ENCODE data around the gene BUD31.
"Not testable (repeated sequence)": the region's sequence is repeated elsewhere in the genome, so short reads cannot be mapped to it uniquely, and the experiment has no call there.

The BUD31 gene

GRCh38 chr7:99419323-99420021, 10.7 kb downstream of the BUD31 start:
- Histone ChIP-seq H3K9me3 (ENCODE audit: control insufficient read depth, low read length) (no peaks in the 10 kb centered on the region), H3K4me1 (ENCODE audit: control insufficient read depth, insufficient read depth, low read length, poor library complexity, severe bottlenecking) (no peaks in the 10 kb centered on the region), H3K4me3 (ENCODE audit: extremely low read depth, insufficient read depth, low read length, poor library complexity, severe bottlenecking) (no peak overlapping the region), H3K36me3 (ENCODE audit: control insufficient read depth, insufficient read depth, low read length) (peaks cover 81% of the 10 kb centered on the region), H3K27ac (ENCODE audit: low read depth, low read length, severe bottlenecking) (no peak overlapping the region)
- 93% methylated on average over 18 to 25 of the region's 29 CpGs for WGBS, 2 experiments (ENCODE audit: insufficient coverage in 2 of 2)

- no peak overlapping the region for H3K4me3 ChIP-seq (ENCODE audit: extremely low read depth, insufficient read depth, low read length, poor library complexity, severe bottlenecking)
- no peaks in the 10 kb centered on the region for H3K9me3 ChIP-seq (ENCODE audit: control insufficient read depth, low read length)
- 95 to 100% methylated on average over 4 to 5 of the region's 5 CpGs for WGBS, 2 experiments (ENCODE audit: insufficient coverage in 2 of 2)
- H3K27ac ChIP-seq (ENCODE audit: low read depth, low read length, severe bottlenecking): no peak overlapping the region
- no peaks in the 10 kb centered on the region for H3K4me1 ChIP-seq (ENCODE audit: control insufficient read depth, insufficient read depth, low read length, poor library complexity, severe bottlenecking)
- peaks cover 81% of the 10 kb centered on the region for H3K36me3 ChIP-seq (ENCODE audit: control insufficient read depth, insufficient read depth, low read length)
Measured at GRCh38 chr7:99420213-99420612, 11.4 kb downstream of the BUD31 start.

GRCh38 chr7:99420986-99421385, 12.2 kb downstream of the BUD31 start:
- WGBS, 2 experiments (ENCODE audit: insufficient coverage in 2 of 2): 93 to 98% methylated on average over 6 of the region's 7 CpGs
- H3K9me3 ChIP-seq (ENCODE audit: control insufficient read depth, low read length): no peaks in the 10 kb centered on the region
- H3K27ac ChIP-seq (ENCODE audit: low read depth, low read length, severe bottlenecking): no peak overlapping the region
- H3K4me1 ChIP-seq (ENCODE audit: control insufficient read depth, insufficient read depth, low read length, poor library complexity, severe bottlenecking): no peaks in the 10 kb centered on the region
- peaks cover 81% of the 10 kb centered on the region for H3K36me3 ChIP-seq (ENCODE audit: control insufficient read depth, insufficient read depth, low read length)
- H3K4me3 ChIP-seq (ENCODE audit: extremely low read depth, insufficient read depth, low read length, poor library complexity, severe bottlenecking): no peak overlapping the region

GRCh38 chr7:99422186-99422585, 13.4 kb downstream of the BUD31 start:
- no peaks in the 10 kb centered on the region for H3K4me1 ChIP-seq (ENCODE audit: control insufficient read depth, insufficient read depth, low read length, poor library complexity, severe bottlenecking)
- no peak overlapping the region for H3K4me3 ChIP-seq (ENCODE audit: extremely low read depth, insufficient read depth, low read length, poor library complexity, severe bottlenecking)
- H3K9me3 ChIP-seq (ENCODE audit: control insufficient read depth, low read length): no peaks in the 10 kb centered on the region
- WGBS, 2 experiments (ENCODE audit: insufficient coverage in 2 of 2): 93 to 97% methylated on average over 10 of the region's 11 CpGs
- no peak overlapping the region for H3K27ac ChIP-seq (ENCODE audit: low read depth, low read length, severe bottlenecking)
- peaks cover 70% of the 10 kb centered on the region for H3K36me3 ChIP-seq (ENCODE audit: control insufficient read depth, insufficient read depth, low read length)

- H3K27ac ChIP-seq (ENCODE audit: low read depth, low read length, severe bottlenecking): no peak overlapping the region
- no peaks in the 10 kb centered on the region for H3K9me3 ChIP-seq (ENCODE audit: control insufficient read depth, low read length)
- no peaks in the 10 kb centered on the region for H3K4me1 ChIP-seq (ENCODE audit: control insufficient read depth, insufficient read depth, low read length, poor library complexity, severe bottlenecking)
- peaks cover 66% of the 10 kb centered on the region for H3K36me3 ChIP-seq (ENCODE audit: control insufficient read depth, insufficient read depth, low read length)
- no peak overlapping the region for H3K4me3 ChIP-seq (ENCODE audit: extremely low read depth, insufficient read depth, low read length, poor library complexity, severe bottlenecking)
- WGBS, 2 experiments (ENCODE audit: insufficient coverage in 2 of 2): 93 to 95% methylated on average over 4 to 5 of the region's 5 CpGs
Measured at GRCh38 chr7:99422625-99423024, 13.9 kb downstream of the BUD31 start.

- WGBS, 2 experiments (ENCODE audit: insufficient coverage in 2 of 2): 92 to 95% methylated on average over 19 to 24 of the region's 24 CpGs
- no peaks in the 10 kb centered on the region for H3K4me1 ChIP-seq (ENCODE audit: control insufficient read depth, insufficient read depth, low read length, poor library complexity, severe bottlenecking)
- H3K36me3 ChIP-seq (ENCODE audit: control insufficient read depth, insufficient read depth, low read length): peaks cover 62% of the 10 kb centered on the region
- H3K9me3 ChIP-seq (ENCODE audit: control insufficient read depth, low read length): no peaks in the 10 kb centered on the region
- H3K27ac ChIP-seq (ENCODE audit: low read depth, low read length, severe bottlenecking): no peak overlapping the region
- no peak overlapping the region for H3K4me3 ChIP-seq (ENCODE audit: extremely low read depth, insufficient read depth, low read length, poor library complexity, severe bottlenecking)
Measured at GRCh38 chr7:99424932-99425730, 16.4 kb downstream of the BUD31 start.

GRCh38 chr7:99428972-99429566, 20.3 kb downstream of the BUD31 start:
- Histone ChIP-seq H3K9me3 (ENCODE audit: control insufficient read depth, low read length) (no peaks in the 10 kb centered on the region), H3K4me3 (ENCODE audit: extremely low read depth, insufficient read depth, low read length, poor library complexity, severe bottlenecking) (no peak overlapping the region), H3K27ac (ENCODE audit: low read depth, low read length, severe bottlenecking) (no peak overlapping the region), H3K4me1 (ENCODE audit: control insufficient read depth, insufficient read depth, low read length, poor library complexity, severe bottlenecking) (peaks cover 3% of the 10 kb centered on the region), H3K36me3 (ENCODE audit: control insufficient read depth, insufficient read depth, low read length) (peaks cover 66% of the 10 kb centered on the region)
- WGBS, 2 experiments (ENCODE audit: insufficient coverage in 2 of 2): 94 to 97% methylated on average over 7 to 10 of the region's 10 CpGs

GRCh38 chr7:99429756-99430155, 21.0 kb downstream of the BUD31 start:
- H3K9me3 ChIP-seq (ENCODE audit: control insufficient read depth, low read length): no peaks in the 10 kb centered on the region
- 87 to 97% methylated on average over 5 to 7 of the region's 8 CpGs for WGBS, 2 experiments (ENCODE audit: insufficient coverage in 2 of 2)
- H3K27ac ChIP-seq (ENCODE audit: low read depth, low read length, severe bottlenecking): no peak overlapping the region
- H3K4me3 ChIP-seq (ENCODE audit: extremely low read depth, insufficient read depth, low read length, poor library complexity, severe bottlenecking): no peak overlapping the region
- H3K4me1 ChIP-seq (ENCODE audit: control insufficient read depth, insufficient read depth, low read length, poor library complexity, severe bottlenecking): peaks cover 3% of the 10 kb centered on the region
- H3K36me3 ChIP-seq (ENCODE audit: control insufficient read depth, insufficient read depth, low read length): peaks cover 66% of the 10 kb centered on the region

GRCh38 chr7:99431756-99432540, 23.2 kb downstream of the BUD31 start:
- peaks cover 73% of the 10 kb centered on the region for H3K36me3 ChIP-seq (ENCODE audit: control insufficient read depth, insufficient read depth, low read length)
- WGBS, 2 experiments (ENCODE audit: insufficient coverage in 2 of 2): 89 to 93% methylated on average over 10 to 11 of the region's 13 CpGs
- not testable (repeated sequence) for H3K4me3 ChIP-seq (ENCODE audit: extremely low read depth, insufficient read depth, low read length, poor library complexity, severe bottlenecking); H3K9me3 ChIP-seq (ENCODE audit: control insufficient read depth, low read length); H3K4me1 ChIP-seq (ENCODE audit: control insufficient read depth, insufficient read depth, low read length, poor library complexity, severe bottlenecking)
- H3K27ac ChIP-seq (ENCODE audit: low read depth, low read length, severe bottlenecking): peak overlapping the region; percentile 62

- peaks cover 70% of the 10 kb centered on the region for H3K36me3 ChIP-seq (ENCODE audit: control insufficient read depth, insufficient read depth, low read length)
- 98 to 100% methylated on average over 3 to 9 of the region's 9 CpGs for WGBS, 2 experiments (ENCODE audit: insufficient coverage in 2 of 2)
Measured at GRCh38 chr7:99433158-99433557, 24.4 kb downstream of the BUD31 start.

More at GRCh38 chr7:99433158-99433557, 24.4 kb downstream of the BUD31 start:
- Histone ChIP-seq H3K4me3 (ENCODE audit: extremely low read depth, insufficient read depth, low read length, poor library complexity, severe bottlenecking) (no peak overlapping the region), H3K9me3 (ENCODE audit: control insufficient read depth, low read length) (no peaks in the 10 kb centered on the region), H3K27ac (ENCODE audit: low read depth, low read length, severe bottlenecking) (no peak overlapping the region), H3K4me1 (ENCODE audit: control insufficient read depth, insufficient read depth, low read length, poor library complexity, severe bottlenecking) (peaks cover 9% of the 10 kb centered on the region)

Measured in mesodermal cell (in vitro differentiated cells).